ENCODE measurements around the gene VSTM4. TPM values are rescaled to one million over a fixed set of nuclear protein-coding genes. Genes with fewer than 3 reads are reported as not detected.

The VSTM4 gene
- total and polyA plus RNA-seq, 9 of the 15 experiments (the other 6 are each of a cell fraction or from before 2014, with no cell fraction given), result 1.0 to 7.9 (median 3.0) TPM

DNA sequence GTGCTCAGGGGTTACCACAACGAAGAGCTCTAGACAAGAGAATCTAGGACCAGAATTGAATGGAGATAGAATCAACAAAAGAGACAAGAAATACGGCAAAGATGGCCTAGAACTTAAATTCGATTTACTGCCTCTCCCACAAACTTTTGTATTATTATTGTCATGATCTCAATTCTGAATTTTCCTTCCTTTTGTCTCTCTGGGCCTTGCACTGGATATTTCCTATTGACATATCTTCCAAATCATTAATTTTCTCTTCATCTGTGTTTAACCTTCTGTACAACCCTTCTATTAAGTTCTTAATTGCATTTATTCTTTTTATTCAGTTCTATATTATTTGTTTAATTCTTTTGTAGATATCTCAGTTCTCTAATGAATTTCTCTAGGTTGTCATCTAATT, 28.4 kb downstream of the VSTM4 start:
- H3K4me2 ChIP-seq (ENCODE audit: insufficient read depth, low read length), result no peak overlapping the region
- H3K27me3 ChIP-seq (ENCODE audit: control insufficient read depth in 2 of 2, insufficient read depth in 2 of 2, low read length in 2 of 2), result no peaks in the 10 kb centered on the region
- POLR2A ChIA-PET, result interaction anchor here (1.3 kb wide), 1 partner anchor 11 kb away, joined by 4 read pairs; no protein-coding TSS in a partner anchor
- H3K9me1 ChIP-seq (ENCODE audit: control insufficient read depth, insufficient read depth, low read length), result peaks cover 2% of the 10 kb centered on the region
- no peak overlapping the region for H3K9ac ChIP-seq (ENCODE audit: insufficient read depth in 1 of 2, low read depth in 2 of 2, low read length in 2 of 2)
- in situ Hi-C loops (cut with MboI), result no loop called here
- CTCF ChIA-PET (ENCODE audit: low intra/inter-chr PET ratio), result no interaction called here
- no peak for ATAC-seq
- DNase-seq (ENCODE audit: extremely low read depth in 1 of 4, low spot score in 3 of 4), result no peak
- no peaks in the 10 kb centered on the region; a peak in 1 of 5 replicates for H3K4me1 ChIP-seq (replicated peaks in 1 of 2; ENCODE audit: control insufficient read depth in 2 of 2, insufficient read depth in 2 of 2, low read length in 2 of 2)
- H3K9me3 ChIP-seq (replicated peaks; ENCODE audit: control insufficient read depth, insufficient read depth, low read depth, low read length), result no peaks in the 10 kb centered on the region; the same call in 1 of the 2 replicates
- H3K27ac ChIP-seq (ENCODE audit: extremely low read depth, low read depth, low read length), result no peak overlapping the region
- no peak for FAIRE-seq
- H4K20me1 ChIP-seq (replicated peaks; ENCODE audit: control insufficient read depth, insufficient read depth, low read length), result no peaks in the 10 kb centered on the region
- H3K4me3 ChIP-seq, result no peak overlapping the region
- no peak overlapping the region for H2AFZ ChIP-seq (ENCODE audit: low read depth, low read length)
- 27% methylated on average over 3 of the region's 3 CpGs for WGBS (ENCODE audit: insufficient coverage, low coverage, missing lambda C conversion rate)
- no peaks in the 10 kb centered on the region for H3K36me3 ChIP-seq (ENCODE audit: control insufficient read depth, insufficient read depth, low read length)
- intact Hi-C loops (cut with micrococcal nuclease), result no loop called here
- BruUV-seq (replicated peaks), result no TSS peak
- no peaks in the 10 kb centered on the region for H3K79me2 ChIP-seq (ENCODE audit: control insufficient read depth, insufficient read depth, low read length)
- TF ChIP-seq, protein P1, sequence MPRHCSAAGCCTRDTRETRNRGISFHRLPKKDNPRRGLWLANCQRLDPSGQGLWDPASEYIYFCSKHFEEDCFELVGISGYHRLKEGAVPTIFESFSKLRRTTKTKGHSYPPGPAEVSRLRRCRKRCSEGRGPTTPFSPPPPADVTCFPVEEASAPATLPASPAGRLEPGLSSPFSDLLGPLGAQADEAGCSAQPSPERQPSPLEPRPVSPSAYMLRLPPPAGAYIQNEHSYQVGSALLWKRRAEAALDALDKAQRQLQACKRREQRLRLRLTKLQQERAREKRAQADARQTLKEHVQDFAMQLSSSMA (CRISPR knock-in tag; IDR thresholded peaks at IDR 0.05), result no peak
- TF ChIP-seq FOXJ2 (tag; IDR thresholded peaks at IDR 0.05) (no peak), TAF9B (IDR thresholded peaks at IDR 0.05; ENCODE audit: partially characterized antibody) (no peak), NUFIP1 (IDR thresholded peaks at IDR 0.05; ENCODE audit: partially characterized antibody) (no peak), HNRNPUL1 (IDR thresholded peaks at IDR 0.05; ENCODE audit: low read length) (no peak), CBX5 (IDR thresholded peaks at IDR 0.05; ENCODE audit: borderline replicate concordance, low read depth) (no peak), ILK (tag; IDR thresholded peaks at IDR 0.05; ENCODE audit: borderline replicate concordance, low read depth) (no peak), RBM25 (IDR thresholded peaks at IDR 0.05; ENCODE audit: low read depth, low read length, severe bottlenecking) (peak; percentile 96), BDP1 (IDR thresholded peaks at IDR 0.05; ENCODE audit: insufficient read depth, insufficient read length) (no peak), COPS2 (conservative IDR thresholded peaks at IDR 0.05) (no peak), ZNF41 (CRISPR knock-in tag; conservative IDR thresholded peaks at IDR 0.05) (no peak), TRIM28 (IDR thresholded peaks at IDR 0.05) (peak; percentile 65; the same call in 1 of the 2 replicates), ZSCAN32 (CRISPR knock-in tag; IDR thresholded peaks at IDR 0.05) (no peak)
- TF ChIP-seq, protein P2, sequence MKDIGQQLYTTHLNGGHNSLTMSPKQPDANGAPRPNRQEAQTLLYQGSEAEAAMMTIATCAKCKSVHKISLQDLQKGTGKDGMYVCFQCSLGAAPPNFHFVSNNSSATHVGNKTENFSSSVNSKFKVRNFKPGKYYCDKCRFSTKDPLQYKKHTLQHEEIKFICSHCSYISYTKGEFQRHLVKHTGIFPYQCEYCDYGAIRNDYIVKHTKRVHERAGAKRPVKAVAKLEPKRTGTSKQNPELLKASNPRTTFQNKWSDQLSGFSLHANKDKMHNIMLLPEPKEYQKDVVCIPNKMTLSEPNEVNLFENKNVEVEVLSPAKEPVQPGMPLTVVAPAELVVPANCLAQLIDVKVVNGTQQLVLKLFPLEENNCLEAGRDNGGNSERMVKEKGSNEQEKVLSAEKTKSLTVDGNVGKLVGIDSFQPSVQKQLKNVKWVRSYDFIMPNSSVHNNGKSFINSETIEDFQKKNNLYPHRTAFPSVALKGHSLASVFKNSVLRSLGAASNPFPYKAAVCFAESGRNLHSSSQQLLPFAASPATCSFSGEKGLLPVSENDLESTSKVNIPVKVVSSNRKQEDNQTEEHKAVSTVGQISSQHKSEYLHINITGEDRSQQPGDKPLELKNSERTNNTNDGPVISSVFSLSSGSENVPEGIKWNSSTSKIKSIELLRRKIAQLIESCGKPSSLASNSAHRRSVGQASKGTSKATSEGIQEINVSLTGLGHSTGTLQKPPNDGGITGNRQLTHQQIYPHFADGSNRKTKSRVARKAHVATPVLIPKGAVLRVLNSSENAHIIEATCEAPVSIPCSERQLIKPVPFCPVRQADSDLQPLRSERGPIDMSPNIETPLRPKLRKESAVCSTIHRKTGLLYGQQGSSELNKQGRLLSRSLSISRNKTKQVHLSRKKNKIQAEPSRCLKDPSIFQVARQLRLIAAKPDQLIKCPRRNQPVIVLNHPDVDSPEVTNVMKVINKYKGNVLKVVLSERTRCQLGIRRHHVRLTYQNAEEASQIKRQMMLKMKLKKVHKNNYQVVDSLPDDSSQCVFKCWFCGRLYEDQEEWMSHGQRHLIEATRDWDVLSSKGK (CRISPR knock-in tag; IDR thresholded peaks at IDR 0.05), result no peak
- TF ChIP-seq, protein P3, sequence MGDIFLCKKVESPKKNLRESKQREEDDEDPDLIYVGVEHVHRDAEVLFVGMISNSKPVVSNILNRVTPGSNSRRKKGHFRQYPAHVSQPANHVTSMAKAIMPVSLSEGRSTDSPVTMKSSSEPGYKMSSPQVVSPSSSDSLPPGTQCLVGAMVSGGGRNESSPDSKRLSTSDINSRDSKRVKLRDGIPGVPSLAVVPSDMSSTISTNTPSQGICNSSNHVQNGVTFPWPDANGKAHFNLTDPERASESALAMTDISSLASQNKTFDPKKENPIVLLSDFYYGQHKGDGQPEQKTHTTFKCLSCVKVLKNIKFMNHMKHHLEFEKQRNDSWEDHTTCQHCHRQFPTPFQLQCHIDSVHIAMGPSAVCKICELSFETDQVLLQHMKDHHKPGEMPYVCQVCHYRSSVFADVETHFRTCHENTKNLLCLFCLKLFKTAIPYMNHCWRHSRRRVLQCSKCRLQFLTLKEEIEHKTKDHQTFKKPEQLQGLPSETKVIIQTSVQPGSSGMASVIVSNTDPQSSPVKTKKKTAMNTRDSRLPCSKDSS (IDR thresholded peaks at IDR 0.05; ENCODE audit: low read depth, partially characterized antibody), result peak; percentile 59
- TF ChIP-seq, protein P4, sequence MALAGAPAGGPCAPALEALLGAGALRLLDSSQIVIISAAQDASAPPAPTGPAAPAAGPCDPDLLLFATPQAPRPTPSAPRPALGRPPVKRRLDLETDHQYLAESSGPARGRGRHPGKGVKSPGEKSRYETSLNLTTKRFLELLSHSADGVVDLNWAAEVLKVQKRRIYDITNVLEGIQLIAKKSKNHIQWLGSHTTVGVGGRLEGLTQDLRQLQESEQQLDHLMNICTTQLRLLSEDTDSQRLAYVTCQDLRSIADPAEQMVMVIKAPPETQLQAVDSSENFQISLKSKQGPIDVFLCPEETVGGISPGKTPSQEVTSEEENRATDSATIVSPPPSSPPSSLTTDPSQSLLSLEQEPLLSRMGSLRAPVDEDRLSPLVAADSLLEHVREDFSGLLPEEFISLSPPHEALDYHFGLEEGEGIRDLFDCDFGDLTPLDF (CRISPR knock-in tag; IDR thresholded peaks at IDR 0.05), result no peak
